Endothelial cell of umbilical vein (primary cell): ENCODE measurements around the gene NT5M. TPM values are rescaled to one million over a fixed set of nuclear protein-coding genes. Genes with fewer than 3 reads are reported as not detected.

ENCODE experiments used
- BruUV-seq: library from RNA; stranded (reverse); fragments of 400-500 nt; replicated peaks from 2 replicates; lab custom pipeline; 2021; lab: Mats Ljungman, UMichigan
- CTCF ChIA-PET: fragments of 300-600, 350-600 bp; sonication (Branson Sonifier 250); formaldehyde crosslinking; loops from one replicate; lab custom pipeline; 2021; ENCODE audit warnings: antibody characterized with exemption, inconsistent platforms; lab: Charles Lee
- POLR2A ChIA-PET: fragments of 300-600, 350-600 bp; sonication (Branson Sonifier 250); formaldehyde crosslinking; loops from one replicate; lab custom pipeline; 2021; ENCODE audit warnings: antibody characterized with exemption, inconsistent platforms; lab: Charles Lee
- DNase-seq: peaks from one replicate; pipeline ENCODE4 v3.0.0-alpha.2; 2011; ENCODE audit warnings: low read depth, low spot score
- FAIRE-seq: peaks from 2 replicates; lab custom pipeline; 2011; peaks lifted over from hg19 to GRCh38; lab: Jason Lieb, UNC
- H2AFZ ChIP-seq: 2 replicates; pipeline ENCODE4 v1.6.0; 2012; ENCODE audit warnings: low read depth, low read length, control low read depth, inconsistent platforms
- H3K27ac ChIP-seq: 2 replicates; pipeline ENCODE4 v1.5.1; 2011; ENCODE audit warnings: low read depth, mild to moderate bottlenecking, control low read depth, low read length, moderate library complexity; ENCODE audit not compliant: insufficient read depth
- H3K27me3 ChIP-seq, 2 experiments: 2 replicates each; pipeline versions ENCODE4 v1.6.0 to v1.6.1; 2011; ENCODE audit warnings: low read length in 2 of 2, mixed read lengths in 1 of 2; ENCODE audit not compliant: control insufficient read depth in 2 of 2, insufficient read depth in 2 of 2
- H3K36me3 ChIP-seq, 2 experiments: 2 replicates in 1 of 2; 3 replicates in 1 of 2; pipeline ENCODE4 v1.5.1; 2011; ENCODE audit warnings: low read length in 2 of 2, mild to moderate bottlenecking in 1 of 2, moderate library complexity in 1 of 2; ENCODE audit not compliant: control insufficient read depth in 2 of 2, insufficient read depth in 2 of 2; ENCODE audit errors: extremely low read depth in 1 of 2
- H3K4me1 ChIP-seq: 3 replicates; pipeline ENCODE4 v1.5.1; 2011; ENCODE audit warnings: mild to moderate bottlenecking, low read length; ENCODE audit not compliant: control insufficient read depth, insufficient read depth; ENCODE audit errors: extremely low read depth
- H3K4me2 ChIP-seq: 2 replicates; pipeline ENCODE4 v1.6.1; 2011; ENCODE audit warnings: low read length, control low read depth, mixed read lengths; ENCODE audit not compliant: insufficient read depth
- H3K4me3 ChIP-seq, 3 experiments: fragments of 200-600 bp in 1 of 3; sonication (generic), shearing (Covaris generic) in 1 of 3; replicated peaks in 1 of 3; 2 replicates each; pipeline ENCODE4 v1.5.1; 2011 to 2016; ENCODE audit warnings: control low read depth in 3 of 3, low read length in 3 of 3, mild to moderate bottlenecking in 2 of 3, inconsistent platforms in 1 of 3, low read depth in 1 of 3, moderate library complexity in 1 of 3; ENCODE audit not compliant: insufficient read depth in 1 of 3
- H3K79me2 ChIP-seq: 2 replicates; pipeline ENCODE4 v1.6.0; 2012; ENCODE audit warnings: low read length, inconsistent platforms; ENCODE audit not compliant: control insufficient read depth, insufficient read depth
- H3K9ac ChIP-seq: replicated peaks from 2 replicates; pipeline ENCODE3; 2011; ENCODE audit warnings: low read length, control low read depth; ENCODE audit not compliant: insufficient read depth; ENCODE audit errors: extremely low read depth
- H3K9me1 ChIP-seq: replicated peaks from 3 replicates; pipeline ENCODE4 v1.6.0; 2011; ENCODE audit warnings: mild to moderate bottlenecking, low read length; ENCODE audit not compliant: control insufficient read depth, insufficient read depth; ENCODE audit errors: extremely low read depth
- H3K9me3 ChIP-seq: replicated peaks from 2 replicates; pipeline ENCODE4 v1.5.1; 2012; ENCODE audit warnings: low read length, inconsistent platforms; ENCODE audit not compliant: control insufficient read depth, insufficient read depth
- H4K20me1 ChIP-seq: replicated peaks from 2 replicates; pipeline ENCODE3; 2011; ENCODE audit warnings: mild to moderate bottlenecking, low read length; ENCODE audit not compliant: control insufficient read depth, insufficient read depth; ENCODE audit errors: extremely low read depth
- EZH2 ChIP-seq: IDR thresholded peaks from 2 replicates; pipeline ENCODE4 v1.6.1; 2012; ENCODE audit warnings: borderline replicate concordance, low read depth, mild to moderate bottlenecking, moderate library complexity, low read length, inconsistent platforms; ENCODE audit not compliant: severe bottlenecking
- FOS ChIP-seq: IDR thresholded peaks from 2 replicates; pipeline ENCODE4 v1.6.1; 2011; ENCODE audit warnings: mild to moderate bottlenecking, low read length, moderate library complexity, borderline replicate concordance; ENCODE audit not compliant: insufficient read depth
- GATA2 ChIP-seq: IDR thresholded peaks from 2 replicates; pipeline ENCODE4 v1.7.0; 2011; ENCODE audit warnings: low read depth, mild to moderate bottlenecking, moderate library complexity, mixed read lengths, low read length; ENCODE audit not compliant: insufficient read length, insufficient read depth
- JUN ChIP-seq: IDR thresholded peaks from 2 replicates; pipeline ENCODE4 v1.6.1; 2011; ENCODE audit warnings: borderline replicate concordance, low read depth; ENCODE audit not compliant: insufficient read length, insufficient read depth
- MAX ChIP-seq: IDR thresholded peaks from 2 replicates; pipeline ENCODE4 v1.6.1; 2011; ENCODE audit not compliant: insufficient read depth, insufficient read length
- MYC ChIP-seq: IDR thresholded peaks from one replicate; pipeline ENCODE4 v1.6.1; 2011; ENCODE audit warnings: mild to moderate bottlenecking, low read depth, low read length
- POLR2A ChIP-seq: IDR thresholded peaks from 2 replicates; pipeline ENCODE4 v1.6.1; 2012; ENCODE audit warnings: low read depth, mild to moderate bottlenecking, control low read depth, low read length
- POLR2AphosphoS5 ChIP-seq: IDR thresholded peaks from 2 replicates; pipeline ENCODE4 v1.6.1; 2012; ENCODE audit warnings: low read depth, mild to moderate bottlenecking, control low read depth, low read length, moderate library complexity; ENCODE audit not compliant: insufficient read depth
- dilution Hi-C: fragments of 300-500 bp; cut with MboI; formaldehyde crosslinking; loops from one replicate; pipeline ENCODE4 v1.15.0; 2019; ENCODE audit warnings: low sequenced_read_pairs; ENCODE audit not compliant: extremely low pct_ligation_motif_present
- intact Hi-C: fragments of 100-400 bp; cut with micrococcal nuclease; formaldehyde crosslinking; loops from one replicate; pipeline ENCODE4 v1.10.0; 2022
- polyA plus RNA-seq, 4 experiments: library from polyadenylated mRNA; depleted of rRNA in 3 of 4; stranded (reverse) in 3 of 4; unstranded in 1 of 4; fragments of >200 nt; gene quantifications; 2 replicates each; pipeline versions ENCODE4 v1.2.1 to v1.2.3, GENCODE V29; 2011 to 2012; ENCODE audit warnings: missing spikeins in 1 of 4
- total RNA-seq: library from RNA; stranded (reverse); gene quantifications from 2 replicates; pipeline ENCODE4 v1.2.3, GENCODE V29; 2021
- TF ChIP-seq, protein P1 (sequence below), 2 donors: IDR thresholded peaks; 1 replicate in 1 of 2; 2 replicates in 1 of 2; pipeline ENCODE4 v1.5.1; 2011; ENCODE audit warnings: low read length in 2 of 2, mild to moderate bottlenecking in 2 of 2, moderate library complexity in 2 of 2, control low read depth in 1 of 2, inconsistent platforms in 1 of 2, low read depth in 1 of 2; ENCODE audit not compliant: insufficient read depth in 1 of 2; ENCODE audit errors: extremely low read depth in 1 of 2

Gene NT5M
- total and polyA plus RNA-seq, 2 donors (not counting 3 experiments of a cell fraction or from before 2014, with no cell fraction given), result 0.91 to 3.0 TPM

DNA sequence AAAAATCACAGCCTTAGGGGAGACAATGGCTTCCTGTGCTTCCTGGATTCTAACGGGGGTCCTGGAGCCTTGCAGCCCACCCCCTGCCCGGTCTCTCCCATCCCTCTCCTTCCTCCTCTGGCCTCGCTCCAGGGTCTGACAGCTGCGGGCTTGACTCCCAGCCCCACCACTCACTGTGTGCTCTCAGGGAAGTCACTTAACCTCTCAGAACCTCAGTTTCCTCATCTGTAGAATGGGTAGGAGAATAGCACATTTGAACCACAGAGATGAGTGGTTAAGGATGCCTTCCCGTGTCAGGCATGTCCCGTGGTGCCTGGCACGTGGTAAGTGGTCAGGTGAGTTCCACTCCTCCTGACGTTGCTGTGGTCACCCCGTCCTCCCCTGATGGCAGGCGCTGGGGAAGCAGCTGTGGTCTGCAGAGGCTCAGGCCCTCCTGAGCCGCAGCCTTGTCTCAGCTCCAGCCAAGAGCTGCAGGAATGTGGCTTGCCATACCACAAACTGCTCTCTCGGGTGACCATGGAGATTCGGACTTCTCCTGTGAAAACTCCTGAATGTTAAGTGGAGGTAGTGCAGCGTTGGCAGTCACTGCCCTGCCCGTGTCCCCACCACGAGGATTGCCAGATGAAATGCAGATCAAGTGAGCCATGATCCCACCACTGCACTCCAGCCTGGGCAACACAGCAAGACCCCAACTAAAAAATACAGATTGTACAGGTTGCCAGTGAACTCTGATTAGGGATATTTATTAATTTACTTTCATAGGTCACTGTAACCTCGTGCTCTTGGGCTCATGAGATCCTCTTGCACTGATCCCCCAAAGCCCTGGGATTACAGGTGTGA is 85.7 kb downstream of the NT5M start:
- no peak for FAIRE-seq
- CTCF ChIA-PET, result no interaction called here
- H3K4me2 ChIP-seq, result no peak overlapping the region
- POLR2A ChIA-PET, result no interaction called here
- H3K4me1 ChIP-seq, result no peaks in the 10 kb centered on the region
- no peak overlapping the region for H3K4me3 ChIP-seq
- no peak overlapping the region for H3K27ac ChIP-seq
- TF ChIP-seq EZH2 (no peak), MYC (no peak), MAX (no peak), POLR2AphosphoS5 (no peak), JUN (no peak), POLR2A (no peak), FOS (no peak), GATA2 (no peak)
- TF ChIP-seq, protein P1, sequence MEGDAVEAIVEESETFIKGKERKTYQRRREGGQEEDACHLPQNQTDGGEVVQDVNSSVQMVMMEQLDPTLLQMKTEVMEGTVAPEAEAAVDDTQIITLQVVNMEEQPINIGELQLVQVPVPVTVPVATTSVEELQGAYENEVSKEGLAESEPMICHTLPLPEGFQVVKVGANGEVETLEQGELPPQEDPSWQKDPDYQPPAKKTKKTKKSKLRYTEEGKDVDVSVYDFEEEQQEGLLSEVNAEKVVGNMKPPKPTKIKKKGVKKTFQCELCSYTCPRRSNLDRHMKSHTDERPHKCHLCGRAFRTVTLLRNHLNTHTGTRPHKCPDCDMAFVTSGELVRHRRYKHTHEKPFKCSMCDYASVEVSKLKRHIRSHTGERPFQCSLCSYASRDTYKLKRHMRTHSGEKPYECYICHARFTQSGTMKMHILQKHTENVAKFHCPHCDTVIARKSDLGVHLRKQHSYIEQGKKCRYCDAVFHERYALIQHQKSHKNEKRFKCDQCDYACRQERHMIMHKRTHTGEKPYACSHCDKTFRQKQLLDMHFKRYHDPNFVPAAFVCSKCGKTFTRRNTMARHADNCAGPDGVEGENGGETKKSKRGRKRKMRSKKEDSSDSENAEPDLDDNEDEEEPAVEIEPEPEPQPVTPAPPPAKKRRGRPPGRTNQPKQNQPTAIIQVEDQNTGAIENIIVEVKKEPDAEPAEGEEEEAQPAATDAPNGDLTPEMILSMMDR (IDR thresholded peaks at IDR 0.05; ENCODE audit: extremely low read depth in 1 of 2, insufficient read depth in 1 of 2, low read depth in 1 of 2, low read length in 2 of 2), result no peak
- no TSS peak for BruUV-seq
- H3K79me2 ChIP-seq, result no peaks in the 10 kb centered on the region
- no peak overlapping the region for H3K9ac ChIP-seq
- H3K9me3 ChIP-seq, result no peaks in the 10 kb centered on the region
- H2AFZ ChIP-seq, result no peak overlapping the region
- H3K9me1 ChIP-seq, result no peaks in the 10 kb centered on the region
- H3K27me3 ChIP-seq, result no peaks in the 10 kb centered on the region
- dilution Hi-C loops, result no loop called here
- intact Hi-C loops, result no loop called here
- no peaks in the 10 kb centered on the region for H4K20me1 ChIP-seq
- no peaks in the 10 kb centered on the region for H3K36me3 ChIP-seq
- no peak for DNase-seq
